CD14-positive monocyte (primary cell): ENCODE results near the gene GPR4. TPM values are rescaled to one million over a fixed set of nuclear protein-coding genes. Genes with fewer than 3 reads are reported as not detected.
"Not testable (repeated sequence)": the region's sequence is repeated elsewhere in the genome, so short reads cannot be mapped to it uniquely, and the experiment has no call there.

Experiments used
- DNase-seq, 3 donors: peaks; one replicate each; pipeline ENCODE4 v3.0.0-alpha.2; 2011 to 2022
- H2AFZ ChIP-seq: 2 replicates; pipeline ENCODE4 v1.6.0; 2012; ENCODE audit warnings: mild to moderate bottlenecking, low read depth, low read length, inconsistent platforms; ENCODE audit not compliant: insufficient read depth, poor library complexity, severe bottlenecking
- H3K27ac ChIP-seq, 2 donors: 1 replicate in 1 of 2; 2 replicates in 1 of 2; pipeline ENCODE4 v1.5.1; 2012 to 2013; ENCODE audit warnings: low read length in 2 of 2, control low read depth in 1 of 2, inconsistent platforms in 1 of 2, low read depth in 1 of 2, mild to moderate bottlenecking in 1 of 2
- H3K27me3 ChIP-seq, 2 donors: one replicate each; pipeline versions ENCODE4 v1.6.0 to v1.6.1; 2011 to 2013; ENCODE audit warnings: low read length in 2 of 2; ENCODE audit not compliant: control insufficient read depth in 2 of 2, insufficient read depth in 2 of 2
- H3K36me3 ChIP-seq, 2 donors: replicated peaks in 1 of 2; 1 replicate in 1 of 2; 2 replicates in 1 of 2; pipeline versions ENCODE4 v1.5.1 to v1.6.1; 2012 to 2013; ENCODE audit warnings: low read length in 2 of 2, control low read depth in 1 of 2, inconsistent platforms in 1 of 2, mild to moderate bottlenecking in 1 of 2; ENCODE audit not compliant: insufficient read depth in 2 of 2, control insufficient read depth in 1 of 2
- H3K4me1 ChIP-seq, 2 donors: 1 replicate in 1 of 2; 2 replicates in 1 of 2; pipeline versions ENCODE4 v1.5.1 to v1.6.1; 2012 to 2013; ENCODE audit warnings: low read length in 2 of 2, control low read depth in 1 of 2, inconsistent platforms in 1 of 2, mild to moderate bottlenecking in 1 of 2, moderate library complexity in 1 of 2; ENCODE audit not compliant: insufficient read depth in 2 of 2, control insufficient read depth in 1 of 2
- H3K4me2 ChIP-seq: replicated peaks from 2 replicates; pipeline ENCODE3; 2012; ENCODE audit warnings: low read length, moderate library complexity, mild to moderate bottlenecking; ENCODE audit not compliant: poor library complexity, severe bottlenecking; ENCODE audit errors: extremely low read depth
- H3K4me3 ChIP-seq, 3 experiments: fragments of 200-600 bp in 1 of 3; sonication (generic) in 1 of 3; replicated peaks in 1 of 3; 1 replicate in 2 of 3; 2 replicates in 1 of 3; pipeline ENCODE4 v1.5.1; 2011 to 2013; ENCODE audit warnings: low read length in 3 of 3, mild to moderate bottlenecking in 3 of 3, control low read depth in 2 of 3, low read depth in 2 of 3, inconsistent platforms in 1 of 3, moderate library complexity in 1 of 3
- H3K79me2 ChIP-seq: 2 replicates; pipeline ENCODE4 v1.6.0; 2012; ENCODE audit warnings: mild to moderate bottlenecking, control low read depth, inconsistent platforms, low read length, moderate library complexity; ENCODE audit not compliant: insufficient read depth
- H3K9ac ChIP-seq: 2 replicates; pipeline ENCODE4 v1.6.0; 2017; ENCODE audit warnings: low read length, mild to moderate bottlenecking; ENCODE audit not compliant: insufficient read depth, poor library complexity, severe bottlenecking
- H3K9me3 ChIP-seq, 2 donors: replicated peaks in 1 of 2; 1 replicate in 1 of 2; 2 replicates in 1 of 2; pipeline versions ENCODE4 v1.5.1 to v1.6.1; 2012 to 2013; ENCODE audit warnings: low read length in 2 of 2, control low read depth in 1 of 2; ENCODE audit not compliant: control insufficient read depth in 1 of 2, insufficient read depth in 1 of 2
- H4K20me1 ChIP-seq: 2 replicates; pipeline ENCODE4 v1.6.0; 2012; ENCODE audit warnings: mild to moderate bottlenecking, low read length, control low read depth, moderate library complexity; ENCODE audit not compliant: insufficient read depth
- H3K27ac Mint-ChIP-seq, 7 donors: one replicate each; pipeline ENCODE4 v1.8.0; 2020; ENCODE audit warnings: mild to moderate bottlenecking in 7 of 7, mixed read lengths in 7 of 7, moderate library complexity in 6 of 7, inconsistent platforms in 2 of 7
- H3K27me3 Mint-ChIP-seq, 3 donors: one replicate each; pipeline ENCODE4 v1.8.0; 2021 to 2022; ENCODE audit warnings: low read depth in 3 of 3, mild to moderate bottlenecking in 3 of 3, mixed read lengths in 3 of 3, moderate library complexity in 3 of 3, inconsistent platforms in 1 of 3
- H3K36me3 Mint-ChIP-seq, 2 donors: one replicate each; pipeline ENCODE4 v1.8.0; 2020; ENCODE audit warnings: mixed read lengths in 2 of 2, inconsistent platforms in 1 of 2, mild to moderate bottlenecking in 1 of 2
- H3K4me1 Mint-ChIP-seq: one replicate; pipeline ENCODE4 v1.8.0; 2020; ENCODE audit warnings: mild to moderate bottlenecking, mixed read lengths
- H3K4me3 Mint-ChIP-seq, 2 donors: one replicate each; pipeline ENCODE4 v1.8.0; 2020; ENCODE audit warnings: mild to moderate bottlenecking in 2 of 2, mixed read lengths in 2 of 2, moderate library complexity in 1 of 2
- H3K9me3 Mint-ChIP-seq, 7 donors: one replicate each; pipeline ENCODE4 v1.8.0; 2020 to 2022; ENCODE audit warnings: mixed read lengths in 7 of 7, mild to moderate bottlenecking in 6 of 7, moderate library complexity in 6 of 7, inconsistent platforms in 2 of 7
- CTCF ChIP-seq: fragments of 200-600 bp; IDR thresholded peaks from one replicate; pipeline ENCODE4 v1.8.0; 2022; ENCODE audit warnings: antibody characterized with exemption, mild to moderate bottlenecking
- WGBS: methylation state at CpG from one replicate; pipeline ENCODE4 v1.1.5; 2013; ENCODE audit warnings: missing lambda C conversion rate; ENCODE audit not compliant: insufficient coverage; 5-methylcytosine and 5-hydroxymethylcytosine counted together
- intact Hi-C, 2 donors: fragments of 100-400 bp; cut with micrococcal nuclease; formaldehyde crosslinking; loops; one replicate each; pipeline versions ENCODE4 v1.15.0 to v1.15.1; 2023
- polyA plus RNA-seq, 3 donors: library from polyadenylated mRNA; depleted of rRNA in 1 of 3; unstranded in 2 of 3; stranded (reverse) in 1 of 3; fragments of 300-500 nt in 2 of 3; fragments of >200 nt in 1 of 3; fragmentation: Illumina TruSeq in 2 of 3; gene quantifications; 1 replicate in 2 of 3; 2 replicates in 1 of 3; pipeline ENCODE4 v1.2.3, GENCODE V29; 2012 to 2021

GPR4 gene
- polyA plus RNA-seq, 3 donors, result not detected

- no peak overlapping the region for H3K27ac Mint-ChIP-seq
Observed at GRCh38 chr19:45630463-45630862, 28.5 kb upstream of the GPR4 start.

GRCh38 chr19:45629704-45630103, 27.7 kb upstream of the GPR4 start:
- peak overlapping the region in 1 of 2 donors; percentile 26 for H3K27ac ChIP-seq
- Mint-ChIP-seq H3K9me3 (no peaks in the 10 kb centered on the region), H3K4me3 (no peak overlapping the region), H3K27me3 (peaks cover 0 to 2% (median 0%) of the 10 kb centered on the region in 3 donors), H3K36me3 (peaks cover 32 to 68% of the 10 kb centered on the region in 2 donors), H3K27ac (peak overlapping the region in 1 of 7 donors; percentile 52), H3K4me1 (no peaks in the 10 kb centered on the region)
- no peak overlapping the region for H3K4me2 ChIP-seq
- H3K9me3 ChIP-seq, result no peaks in the 10 kb centered on the region
- intact Hi-C loops, result loop anchor here in 1 of 2 donors (10.0 kb wide), 1 partner anchor 225 kb away; the partner anchor contains the start of genes POLR1G and PPP1R13L
- 83% methylated on average over 2 of the region's 4 CpGs for WGBS
- no peak for TF ChIP-seq CTCF
- no peak for DNase-seq
- no peaks in the 10 kb centered on the region for H4K20me1 ChIP-seq
- H3K27me3 ChIP-seq, result no peaks in the 10 kb centered on the region
- H2AFZ ChIP-seq, result no peak overlapping the region
- H3K4me3 ChIP-seq, result no peak overlapping the region
- no peaks in the 10 kb centered on the region for H3K79me2 ChIP-seq
- no peaks in the 10 kb centered on the region for H3K4me1 ChIP-seq
- H3K9ac ChIP-seq, result no peak overlapping the region
- peaks cover 32 to 52% of the 10 kb centered on the region in 2 donors for H3K36me3 ChIP-seq

More at GRCh38 chr19:45630463-45630862, 28.5 kb upstream of the GPR4 start:
- Histone ChIP-seq H3K9me3 (no peaks in the 10 kb centered on the region), H3K79me2 (no peaks in the 10 kb centered on the region), H3K9ac (no peak overlapping the region), H3K4me1 (no peaks in the 10 kb centered on the region), H3K27ac (no peak overlapping the region), H4K20me1 (no peaks in the 10 kb centered on the region), H3K4me3 (no peak overlapping the region), H3K4me2 (no peak overlapping the region), H3K27me3 (no peaks in the 10 kb centered on the region), H2AFZ (no peak overlapping the region), H3K36me3 (peaks cover 29 to 45% of the 10 kb centered on the region in 2 donors)
- peaks cover 27 to 60% of the 10 kb centered on the region in 2 donors for H3K36me3 Mint-ChIP-seq
- peak in 1 of 3 donors; percentile 41 for DNase-seq
- no peak overlapping the region for H3K4me3 Mint-ChIP-seq
- WGBS, result no CpG with 5 or more reads among the region's 2 CpGs
- H3K4me1 Mint-ChIP-seq, result no peaks in the 10 kb centered on the region
- no peaks in the 10 kb centered on the region for H3K9me3 Mint-ChIP-seq
- H3K27me3 Mint-ChIP-seq, result peaks cover 0 to 2% (median 0%) of the 10 kb centered on the region in 3 donors
- no peak for TF ChIP-seq CTCF
- intact Hi-C loops, result loop anchor here in 1 of 2 donors (10.0 kb wide), 1 partner anchor 226 kb away; the partner anchor contains the start of genes POLR1G and PPP1R13L

DNA sequence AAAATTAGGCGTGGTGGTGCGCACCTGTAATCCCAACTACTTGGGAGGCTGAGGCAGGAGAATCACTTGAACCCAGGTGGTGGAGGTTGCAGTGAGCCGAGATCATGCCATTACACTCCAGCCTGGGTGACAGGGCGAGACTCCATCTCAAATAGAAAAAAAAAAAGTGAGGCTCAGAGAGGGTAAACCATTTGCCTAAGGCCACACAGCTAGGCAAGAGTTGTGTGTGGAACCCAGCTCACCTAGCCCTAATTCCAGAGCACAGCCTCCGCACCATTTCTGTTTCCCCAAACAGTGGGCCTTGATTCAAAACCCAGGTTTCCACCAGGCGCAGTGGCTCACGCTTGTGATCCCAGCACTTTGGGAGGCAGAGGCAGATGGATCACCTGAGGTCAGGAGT, 26.2 kb upstream of the GPR4 start:
- intact Hi-C loops, H3K27ac Mint-ChIP-seq, H3K27me3 ChIP-seq, H4K20me1 ChIP-seq, H3K79me2 ChIP-seq, DNase-seq, H3K9me3 ChIP-seq, H3K4me2 ChIP-seq, H3K4me1 ChIP-seq, H3K4me3 ChIP-seq, H3K4me3 Mint-ChIP-seq, H3K27ac ChIP-seq, H2AFZ ChIP-seq, H3K9ac ChIP-seq, H3K27me3 Mint-ChIP-seq, H3K9me3 Mint-ChIP-seq, H3K4me1 Mint-ChIP-seq: not testable (repeated sequence)
- peaks cover 42 to 80% of the 10 kb centered on the region in 2 donors for H3K36me3 Mint-ChIP-seq
- WGBS, result 100% methylated on average over 1 of the region's 7 CpGs
- peaks cover 39 to 62% of the 10 kb centered on the region in 2 donors for H3K36me3 ChIP-seq
